Stimulated activated CD8-positive, alpha-beta memory T cell treated with anti-CD3 and anti-CD28 coated beads, Interleukin-15, amount 100 ng/mL, for 4 hours (primary cell): ENCODE measurements around the gene PCDHA11.

ENCODE experiments used
- DNase-seq, 2 donors: peaks; one replicate each; pipeline ENCODE4 v3.0.0-alpha.2; 2020; ENCODE audit warnings: low read depth in 2 of 2

The PCDHA11 gene

DNA sequence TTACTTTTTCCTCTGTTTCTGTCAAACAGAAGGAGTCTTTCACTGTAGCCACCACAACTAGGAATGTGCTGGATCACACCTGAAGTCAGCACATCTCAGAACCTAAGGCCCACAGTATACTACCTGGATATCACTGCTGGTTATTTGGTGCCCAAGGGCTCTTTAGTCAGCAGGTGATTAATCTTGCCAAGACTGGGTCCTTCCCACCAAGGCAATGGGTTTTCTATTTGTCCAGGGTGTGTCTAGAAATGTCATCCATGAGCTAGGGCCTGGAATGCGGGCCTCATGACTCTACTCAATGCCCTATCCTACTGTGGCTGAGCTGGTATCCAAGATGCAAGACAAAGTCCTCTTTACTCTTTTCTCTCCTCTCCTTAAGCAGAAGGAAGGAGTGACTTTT lies 47.6 kb downstream of the PCDHA11 start:
- no peak for DNase-seq
